A549 (cell line): ENCODE measurements around the gene NPFFR2. TPM values are rescaled to one million over a fixed set of nuclear protein-coding genes. Genes with fewer than 3 reads are reported as not detected.

Experiments
- ATAC-seq, 2 experiments: fragments of 200-7000 bp in 1 of 2; fragments of >200 bp in 1 of 2; cut with Nextera tagmentation in 1 of 2; cut with Tn5 transposase in 1 of 2; 3 replicates each; pipeline versions ENCODE4 v1.8.0 to v1.9.1; 2018 to 2020; ENCODE audit warnings: mild to moderate bottlenecking in 1 of 2, moderate library complexity in 1 of 2
- CTCF ChIA-PET: fragments of 300-600 bp; sonication (Branson Sonifier 250); formaldehyde crosslinking; extraction: SDS; loops from one replicate; lab custom pipeline; 2021; ENCODE audit warnings: antibody characterized with exemption, inconsistent platforms; lab: Yijun Ruan, JAX
- POLR2A ChIA-PET: fragments of 350-600 bp; formaldehyde crosslinking; extraction: SDS; loops from one replicate; lab custom pipeline; 2021; ENCODE audit warnings: antibody characterized with exemption, inconsistent platforms; lab: Yijun Ruan, JAX
- DNase-seq, 2 experiments: peaks; one replicate each; pipeline versions ENCODE4 v3.0.0 to v3.0.0-alpha.2; 2011 to 2016; ENCODE audit warnings: low read depth in 1 of 2, low spot score in 1 of 2
- FAIRE-seq: peaks from 2 replicates; lab custom pipeline; 2011; peaks lifted over from hg19 to GRCh38; lab: Jason Lieb, UNC
- H3K27ac ChIP-seq, 2 experiments: fragments of >200 bp; sonication (Bioruptor Twin); formaldehyde crosslinking; 3 replicates each; pipeline ENCODE4 v1.5.1; 2016 to 2017
- H3K4me1 ChIP-seq: fragments of >200 bp; sonication (Bioruptor Twin); formaldehyde crosslinking; 3 replicates; pipeline ENCODE4 v1.6.1; 2016
- H3K4me2 ChIP-seq: fragments of >200 bp; sonication (Bioruptor Twin); formaldehyde crosslinking; 3 replicates; pipeline ENCODE4 v1.6.1; 2016
- H3K4me3 ChIP-seq: fragments of >200 bp; sonication (Bioruptor Twin); formaldehyde crosslinking; 3 replicates; pipeline ENCODE4 v1.5.1; 2016
- H3K9me3 ChIP-seq: fragments of >200 bp; sonication (Bioruptor Twin); formaldehyde crosslinking; 3 replicates; pipeline ENCODE4 v1.6.1; 2016
- BCL3 ChIP-seq: fragments of >200 bp; sonication (Bioruptor Twin); formaldehyde crosslinking; IDR thresholded peaks from 3 replicates; pipeline ENCODE4 v1.6.1; 2016
- CBX2 ChIP-seq: fragments of 200-600 bp; sonication (generic); IDR thresholded peaks from 2 replicates; pipeline ENCODE4 v1.6.1; 2016; ENCODE audit warnings: low read depth, mild to moderate bottlenecking, borderline replicate concordance
- CBX8 ChIP-seq: fragments of 200-600 bp; sonication (generic); IDR thresholded peaks from 2 replicates; pipeline ENCODE4 v1.6.1; 2016
- CHD2 ChIP-seq: fragments of 150-350 bp; IDR thresholded peaks from 2 replicates; pipeline ENCODE4 v1.6.1; 2014; ENCODE audit warnings: low read length; ENCODE audit not compliant: partially characterized antibody
- EHF ChIP-seq: fragments of 250-450 bp; sonication (Bioruptor Pico); IDR thresholded peaks from 2 replicates; pipeline ENCODE4 v1.5.0; 2020; ENCODE audit warnings: mild to moderate bottlenecking
- EHMT2 ChIP-seq: fragments of 200-600 bp; sonication (generic); IDR thresholded peaks from 2 replicates; pipeline ENCODE4 v1.6.1; 2016; ENCODE audit warnings: antibody characterized with exemption, low read depth, mild to moderate bottlenecking, moderate library complexity
- FOSB ChIP-seq: fragments of 250-450 bp; sonication (Bioruptor Pico); IDR thresholded peaks from 2 replicates; pipeline ENCODE4 v1.5.0; 2020; ENCODE audit warnings: mild to moderate bottlenecking, moderate library complexity
- FOXS1 ChIP-seq: fragments of 250-450 bp; sonication (Bioruptor Pico); IDR thresholded peaks from 2 replicates; pipeline ENCODE4 v1.5.0; 2020; ENCODE audit warnings: mild to moderate bottlenecking, moderate library complexity
- HMGXB4 ChIP-seq: fragments of 250-450 bp; sonication (Bioruptor Pico); IDR thresholded peaks from 2 replicates; pipeline ENCODE4 v1.5.0; 2021; ENCODE audit warnings: mild to moderate bottlenecking, moderate library complexity, borderline replicate concordance
- HOXB13 ChIP-seq: fragments of 250-450 bp; sonication (Bioruptor Pico); IDR thresholded peaks from 2 replicates; pipeline ENCODE4 v1.5.0; 2020; ENCODE audit warnings: low read depth, mild to moderate bottlenecking, moderate library complexity
- JUN ChIP-seq, 2 experiments: fragments of >200 bp; sonication (Bioruptor Twin); formaldehyde crosslinking; IDR thresholded peaks; 2 replicates in 1 of 2; 3 replicates in 1 of 2; pipeline ENCODE4 v1.6.1; 2016 to 2017
- JUNB ChIP-seq: fragments of >200 bp; sonication (Bioruptor Twin); formaldehyde crosslinking; IDR thresholded peaks from 2 replicates; pipeline ENCODE4 v1.6.1; 2016
- MAFK ChIP-seq: fragments of 450-650 bp; IDR thresholded peaks from 2 replicates; pipeline ENCODE4 v1.6.1; 2014; ENCODE audit not compliant: partially characterized antibody
- MAX ChIP-seq: IDR thresholded peaks from 2 replicates; pipeline ENCODE4 v1.6.1; 2012
- MAZ ChIP-seq: fragments of 150-350 bp; IDR thresholded peaks from 2 replicates; pipeline ENCODE4 v1.6.1; 2014; ENCODE audit warnings: antibody characterized with exemption, low read depth, low read length, borderline replicate concordance
- NFE2L2 ChIP-seq: fragments of 150-350 bp; conservative IDR thresholded peaks from 2 replicates; pipeline ENCODE4 v1.6.1; 2014; ENCODE audit warnings: low read length
- NR3C1 ChIP-seq: fragments of >200 bp; sonication (Bioruptor Twin); formaldehyde crosslinking; IDR thresholded peaks from 3 replicates; pipeline ENCODE4 v1.6.1; 2017
- POLR2A ChIP-seq: IDR thresholded peaks from 2 replicates; pipeline ENCODE4 v1.6.1; 2012; ENCODE audit warnings: mild to moderate bottlenecking, low read length
- RCOR1 ChIP-seq: fragments of 150-350 bp; IDR thresholded peaks from 2 replicates; pipeline ENCODE4 v1.6.1; 2014; ENCODE audit warnings: antibody characterized with exemption, low read length, low read depth
- SMC3 ChIP-seq: fragments of >200 bp; sonication (Bioruptor Twin); formaldehyde crosslinking; IDR thresholded peaks from 3 replicates; pipeline ENCODE4 v1.6.1; 2018; ENCODE audit warnings: inconsistent platforms
- TFCP2L1 ChIP-seq: fragments of 250-450 bp; sonication (Bioruptor Pico); IDR thresholded peaks from 2 replicates; pipeline ENCODE4 v1.5.0; 2021; ENCODE audit warnings: mild to moderate bottlenecking
- TP53 ChIP-seq: fragments of 250-450 bp; sonication (Bioruptor Pico); IDR thresholded peaks from 2 replicates; pipeline ENCODE4 v1.5.0; 2021; ENCODE audit warnings: mild to moderate bottlenecking, moderate library complexity
- ZFP36 ChIP-seq: fragments of 450-650 bp; IDR thresholded peaks from 2 replicates; pipeline ENCODE4 v1.6.1; 2014; ENCODE audit warnings: borderline replicate concordance; ENCODE audit not compliant: partially characterized antibody
- WGBS: methylation state at CpG from one replicate; pipeline ENCODE4 v1.1.6; 2017; ENCODE audit errors: missing lambda C conversion rate; 5-methylcytosine and 5-hydroxymethylcytosine counted together
- polyA plus RNA-seq, 4 experiments: library from polyadenylated mRNA; depleted of rRNA in 3 of 4; stranded (reverse); fragments of >200 nt; fragmentation: RNase III in 1 of 4; extraction: RNeasy Plus Mini Kit Qiagen cat#74134 plus additional on column Dnase treatment in 1 of 4; gene quantifications; 2 replicates in 3 of 4; 3 replicates in 1 of 4; pipeline ENCODE4 v1.2.3, GENCODE V29; 2011 to 2017
- TF ChIP-seq, protein P1 (sequence below): fragments of 250-450 bp; sonication (Bioruptor Pico); IDR thresholded peaks from 2 replicates; pipeline ENCODE4 v1.5.0; 2020; ENCODE audit warnings: low read depth, mild to moderate bottlenecking, moderate library complexity
- TF ChIP-seq, protein P2 (sequence below): fragments of 150-350 bp; IDR thresholded peaks from 2 replicates; pipeline ENCODE4 v1.6.1; 2014; ENCODE audit warnings: low read depth, mild to moderate bottlenecking, low read length

The NPFFR2 gene
- polyA plus RNA-seq, 2 of the 4 experiments (the other 2 are of a cell fraction), result not detected

DNA sequence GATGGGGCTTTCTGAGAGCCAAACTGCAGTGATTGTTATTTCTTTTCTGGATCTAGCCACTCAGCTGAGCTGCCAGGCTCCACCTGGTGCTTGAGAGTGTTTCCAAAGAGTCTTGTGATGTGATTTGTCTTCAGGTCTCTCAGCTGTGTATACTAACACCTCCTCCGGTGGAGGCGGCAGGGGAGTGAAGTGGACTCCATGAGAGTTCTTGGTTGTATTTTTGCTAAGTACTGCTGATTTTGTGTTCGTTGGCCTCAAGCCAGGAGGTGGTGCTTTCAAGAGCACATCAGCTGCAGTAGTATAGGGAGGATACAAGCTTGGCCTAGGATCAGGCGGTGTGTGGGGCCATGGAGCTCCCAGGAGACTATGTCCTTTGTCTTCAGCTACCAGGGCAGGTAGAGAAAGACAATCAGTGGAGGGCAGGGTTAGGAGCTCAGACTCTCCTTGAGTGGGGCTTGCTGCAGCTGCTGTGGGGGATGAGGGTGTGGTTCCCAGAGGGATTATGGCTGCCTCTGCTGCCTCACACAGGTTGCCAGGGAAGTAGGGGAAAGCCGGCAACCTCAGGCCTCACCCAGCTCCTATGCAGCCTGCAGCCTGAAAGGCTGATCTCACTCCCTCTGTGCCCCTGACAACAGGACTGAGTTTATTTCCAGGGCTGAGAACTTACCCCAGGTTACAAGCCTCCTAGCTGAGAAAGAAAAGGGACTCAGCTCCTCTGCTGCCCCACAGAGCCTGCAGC, 62.4 kb downstream of the NPFFR2 start:
- POLR2A ChIA-PET, result no interaction called here
- no peak for FAIRE-seq
- no peak for DNase-seq
- ATAC-seq, result no peak
- Histone ChIP-seq H3K4me2 (no peak overlapping the region), H3K9me3 (no peaks in the 10 kb centered on the region), H3K4me1 (no peaks in the 10 kb centered on the region), H3K27ac (no peak overlapping the region), H3K4me3 (no peak overlapping the region)
- TF ChIP-seq CBX2, result no peak
- TF ChIP-seq JUN (IDR thresholded peaks at IDR 0.05), result no peak
- no peak for TF ChIP-seq EHMT2
- no peak for TF ChIP-seq TFCP2L1 (CRISPR knock-in tag)
- TF ChIP-seq, protein P1, sequence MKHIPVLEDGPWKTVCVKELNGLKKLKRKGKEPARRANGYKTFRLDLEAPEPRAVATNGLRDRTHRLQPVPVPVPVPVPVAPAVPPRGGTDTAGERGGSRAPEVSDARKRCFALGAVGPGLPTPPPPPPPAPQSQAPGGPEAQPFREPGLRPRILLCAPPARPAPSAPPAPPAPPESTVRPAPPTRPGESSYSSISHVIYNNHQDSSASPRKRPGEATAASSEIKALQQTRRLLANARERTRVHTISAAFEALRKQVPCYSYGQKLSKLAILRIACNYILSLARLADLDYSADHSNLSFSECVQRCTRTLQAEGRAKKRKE (CRISPR knock-in tag), result no peak
- TF ChIP-seq SMC3, result no peak
- TF ChIP-seq FOXS1 (CRISPR knock-in tag), result no peak
- TF ChIP-seq HMGXB4 (CRISPR knock-in tag), result no peak
- no peak for TF ChIP-seq NFE2L2
- TF ChIP-seq NR3C1, result no peak
- no peak for TF ChIP-seq ZFP36
- no peak for TF ChIP-seq EHF
- TF ChIP-seq POLR2A, result no peak
- no peak for TF ChIP-seq MAFK
- no peak for TF ChIP-seq HOXB13 (CRISPR knock-in tag)
- TF ChIP-seq JUNB, result no peak
- TF ChIP-seq MAZ, result no peak
- TF ChIP-seq, protein P2, sequence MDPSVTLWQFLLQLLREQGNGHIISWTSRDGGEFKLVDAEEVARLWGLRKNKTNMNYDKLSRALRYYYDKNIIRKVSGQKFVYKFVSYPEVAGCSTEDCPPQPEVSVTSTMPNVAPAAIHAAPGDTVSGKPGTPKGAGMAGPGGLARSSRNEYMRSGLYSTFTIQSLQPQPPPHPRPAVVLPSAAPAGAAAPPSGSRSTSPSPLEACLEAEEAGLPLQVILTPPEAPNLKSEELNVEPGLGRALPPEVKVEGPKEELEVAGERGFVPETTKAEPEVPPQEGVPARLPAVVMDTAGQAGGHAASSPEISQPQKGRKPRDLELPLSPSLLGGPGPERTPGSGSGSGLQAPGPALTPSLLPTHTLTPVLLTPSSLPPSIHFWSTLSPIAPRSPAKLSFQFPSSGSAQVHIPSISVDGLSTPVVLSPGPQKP, result no peak
- CTCF ChIA-PET, result no interaction called here
- 63% methylated on average over 3 of the region's 5 CpGs for WGBS

DNA sequence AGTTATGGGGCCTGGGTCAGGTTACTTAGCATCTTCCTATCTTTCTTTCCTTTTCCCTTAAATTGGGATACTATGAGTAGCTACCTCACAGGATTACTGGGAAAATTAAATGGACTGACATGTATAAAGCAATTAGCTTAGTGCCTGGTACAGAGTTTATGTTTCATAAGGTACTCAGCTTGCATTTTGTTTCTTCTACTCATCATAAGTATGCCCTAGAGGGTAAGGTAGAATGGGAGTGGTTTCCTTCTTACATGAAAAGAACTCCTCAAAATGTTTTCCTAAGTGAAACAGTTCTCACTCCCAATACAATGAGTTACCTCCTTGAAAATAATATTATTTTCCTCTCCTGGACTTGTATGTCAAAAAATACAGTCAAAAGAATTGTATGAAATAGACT, 75.7 kb downstream of the NPFFR2 start:
- DNase-seq (no peak), ATAC-seq (no peak), FAIRE-seq (no peak)
- no peaks in the 10 kb centered on the region for H3K9me3 ChIP-seq
- no peak overlapping the region for H3K4me2 ChIP-seq
- H3K4me1 ChIP-seq, result no peaks in the 10 kb centered on the region
- ChIA-PET POLR2A (no interaction called here), CTCF (no interaction called here)
- TF ChIP-seq JUN (IDR thresholded peaks at IDR 0.05), result no peak
- no peak for TF ChIP-seq CHD2
- no peak for TF ChIP-seq CBX8
- TF ChIP-seq MAX, result no peak
- no peak for TF ChIP-seq MAZ
- no peak for TF ChIP-seq TP53
- TF ChIP-seq BCL3, result no peak
- TF ChIP-seq RCOR1, result no peak
- TF ChIP-seq FOSB (CRISPR knock-in tag), result no peak
- no peak for TF ChIP-seq EHF
- H3K27ac ChIP-seq, result no peak overlapping the region
- H3K4me3 ChIP-seq, result no peak overlapping the region
